Hepatocyte (in vitro differentiated cells): ENCODE data around the gene ATP6V0A4.

ENCODE experiments used
- EZH2phosphoT487 ChIP-seq: fragments of 200-600 bp; sonication (generic); IDR thresholded peaks from one replicate; pipeline ENCODE4 v1.6.1; 2018; ENCODE audit warnings: antibody characterized with exemption, mild to moderate bottlenecking, low read depth, moderate library complexity; ENCODE audit not compliant: unreplicated experiment, severe bottlenecking
- TF ChIP-seq, protein P1 (sequence below): fragments of 200-600 bp; sonication (generic); IDR thresholded peaks from 2 replicates; pipeline ENCODE4 v1.5.1; 2016; ENCODE audit warnings: antibody characterized with exemption, mild to moderate bottlenecking; ENCODE audit not compliant: poor library complexity

GRCh38 chr7:138802706-138803105 is 4.7 kb upstream of the ATP6V0A4 start:
- TF ChIP-seq EZH2phosphoT487 = no peak
- TF ChIP-seq, protein P1, sequence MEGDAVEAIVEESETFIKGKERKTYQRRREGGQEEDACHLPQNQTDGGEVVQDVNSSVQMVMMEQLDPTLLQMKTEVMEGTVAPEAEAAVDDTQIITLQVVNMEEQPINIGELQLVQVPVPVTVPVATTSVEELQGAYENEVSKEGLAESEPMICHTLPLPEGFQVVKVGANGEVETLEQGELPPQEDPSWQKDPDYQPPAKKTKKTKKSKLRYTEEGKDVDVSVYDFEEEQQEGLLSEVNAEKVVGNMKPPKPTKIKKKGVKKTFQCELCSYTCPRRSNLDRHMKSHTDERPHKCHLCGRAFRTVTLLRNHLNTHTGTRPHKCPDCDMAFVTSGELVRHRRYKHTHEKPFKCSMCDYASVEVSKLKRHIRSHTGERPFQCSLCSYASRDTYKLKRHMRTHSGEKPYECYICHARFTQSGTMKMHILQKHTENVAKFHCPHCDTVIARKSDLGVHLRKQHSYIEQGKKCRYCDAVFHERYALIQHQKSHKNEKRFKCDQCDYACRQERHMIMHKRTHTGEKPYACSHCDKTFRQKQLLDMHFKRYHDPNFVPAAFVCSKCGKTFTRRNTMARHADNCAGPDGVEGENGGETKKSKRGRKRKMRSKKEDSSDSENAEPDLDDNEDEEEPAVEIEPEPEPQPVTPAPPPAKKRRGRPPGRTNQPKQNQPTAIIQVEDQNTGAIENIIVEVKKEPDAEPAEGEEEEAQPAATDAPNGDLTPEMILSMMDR = no peak
